MCF 10A (cell line): ENCODE results near the gene CADPS. TPM values are rescaled to one million over a fixed set of nuclear protein-coding genes. Genes with fewer than 3 reads are reported as not detected.

Experiments used
- BruUV-seq: library from RNA; stranded (reverse); fragments of 400-500 nt; replicated peaks from 2 replicates; lab custom pipeline; 2021; lab: Mats Ljungman, UMichigan
- CTCF ChIA-PET: fragments of 300-600 bp; sonication (Branson Sonifier 250); formaldehyde crosslinking; extraction: SDS; loops from one replicate; lab custom pipeline; 2021; ENCODE audit warnings: antibody characterized with exemption, inconsistent platforms; lab: Yijun Ruan, JAX
- POLR2A ChIA-PET: fragments of 300-600, 350-650 bp; sonication (Branson Sonifier 250); formaldehyde crosslinking; extraction: SDS; loops from one replicate; lab custom pipeline; 2020; ENCODE audit warnings: antibody characterized with exemption, inconsistent platforms; lab: Yijun Ruan, JAX
- DNase-seq: peaks from one replicate; pipeline ENCODE4 v3.0.0-alpha.2; 2018; ENCODE audit not compliant: unreplicated experiment
- H3K27ac Mint-ChIP-seq: one replicate; pipeline ENCODE4 v1.8.0; 2022; ENCODE audit warnings: mild to moderate bottlenecking, low read depth, mixed read lengths; ENCODE audit not compliant: unreplicated experiment
- H3K27me3 Mint-ChIP-seq: one replicate; pipeline ENCODE4 v1.8.0; 2022; ENCODE audit warnings: mixed read lengths; ENCODE audit not compliant: insufficient read depth, unreplicated experiment
- H3K36me3 Mint-ChIP-seq: one replicate; pipeline ENCODE4 v1.8.0; 2022; ENCODE audit warnings: mild to moderate bottlenecking, moderate library complexity, mixed read lengths; ENCODE audit not compliant: insufficient read depth, unreplicated experiment
- H3K4me1 Mint-ChIP-seq: one replicate; pipeline ENCODE4 v1.8.0; 2022; ENCODE audit warnings: mixed read lengths; ENCODE audit not compliant: insufficient read depth, unreplicated experiment
- H3K4me3 Mint-ChIP-seq: one replicate; pipeline ENCODE4 v1.8.0; 2022; ENCODE audit warnings: mild to moderate bottlenecking, moderate library complexity, mixed read lengths; ENCODE audit not compliant: unreplicated experiment
- H3K9me3 Mint-ChIP-seq: one replicate; pipeline ENCODE4 v1.8.0; 2022; ENCODE audit warnings: mixed read lengths; ENCODE audit not compliant: unreplicated experiment
- intact Hi-C: fragments of 100-400 bp; cut with micrococcal nuclease; formaldehyde crosslinking; loops from 2 replicates; pipeline ENCODE4 v1.14.1; 2022
- total RNA-seq: library from RNA; stranded (reverse); gene quantifications from 2 replicates; pipeline ENCODE4 v1.2.3, GENCODE V29; 2022
- TF ChIP-seq, protein P1 (sequence below): fragments of 200-600 bp; IDR thresholded peaks from one replicate; pipeline ENCODE4 v1.8.0; 2022; ENCODE audit warnings: antibody characterized with exemption, mild to moderate bottlenecking; ENCODE audit not compliant: unreplicated experiment

CADPS gene
- total RNA-seq, 1 experiment from 2014 or later = not detected

DNA sequence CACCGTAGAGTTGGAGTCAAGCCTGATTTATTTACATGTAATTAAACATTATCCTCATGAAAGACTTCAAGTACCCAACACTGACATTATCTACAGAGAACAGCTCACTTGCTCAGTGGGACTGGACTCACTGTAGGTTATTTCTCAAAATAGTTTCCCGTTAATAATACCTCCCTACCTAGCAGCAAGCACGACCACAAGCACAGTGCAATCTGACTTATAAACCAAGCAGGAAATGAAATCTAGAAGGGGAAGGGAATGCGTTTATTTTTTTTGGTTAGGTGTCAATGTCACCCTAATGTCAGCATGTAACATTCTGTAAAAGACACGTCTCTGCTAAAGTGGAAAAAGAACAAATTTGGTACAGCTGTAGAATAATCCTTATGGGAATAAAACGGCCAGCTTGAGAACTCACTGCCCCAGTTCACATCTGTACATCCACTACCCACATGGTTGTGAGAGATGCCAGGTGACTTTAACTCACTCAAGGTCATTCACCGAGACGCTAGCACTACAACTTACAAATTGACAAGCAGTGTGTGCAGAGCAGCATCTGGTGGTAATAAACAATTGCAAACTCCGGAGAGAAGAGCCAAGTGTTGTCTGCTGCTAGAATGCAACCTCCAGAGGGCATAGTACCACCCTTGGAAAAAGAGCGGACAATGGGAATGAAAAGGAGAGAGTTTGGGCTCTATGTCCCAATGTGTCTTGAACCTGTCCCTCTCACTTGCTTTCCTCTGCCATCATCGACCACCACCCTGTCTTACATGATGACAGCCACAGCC, 242.5 kb downstream of the CADPS start:
- H3K36me3 Mint-ChIP-seq = no peaks in the 10 kb centered on the region
- no peak overlapping the region for H3K4me3 Mint-ChIP-seq
- H3K27me3 Mint-ChIP-seq = no peaks in the 10 kb centered on the region
- TF ChIP-seq, protein P1, sequence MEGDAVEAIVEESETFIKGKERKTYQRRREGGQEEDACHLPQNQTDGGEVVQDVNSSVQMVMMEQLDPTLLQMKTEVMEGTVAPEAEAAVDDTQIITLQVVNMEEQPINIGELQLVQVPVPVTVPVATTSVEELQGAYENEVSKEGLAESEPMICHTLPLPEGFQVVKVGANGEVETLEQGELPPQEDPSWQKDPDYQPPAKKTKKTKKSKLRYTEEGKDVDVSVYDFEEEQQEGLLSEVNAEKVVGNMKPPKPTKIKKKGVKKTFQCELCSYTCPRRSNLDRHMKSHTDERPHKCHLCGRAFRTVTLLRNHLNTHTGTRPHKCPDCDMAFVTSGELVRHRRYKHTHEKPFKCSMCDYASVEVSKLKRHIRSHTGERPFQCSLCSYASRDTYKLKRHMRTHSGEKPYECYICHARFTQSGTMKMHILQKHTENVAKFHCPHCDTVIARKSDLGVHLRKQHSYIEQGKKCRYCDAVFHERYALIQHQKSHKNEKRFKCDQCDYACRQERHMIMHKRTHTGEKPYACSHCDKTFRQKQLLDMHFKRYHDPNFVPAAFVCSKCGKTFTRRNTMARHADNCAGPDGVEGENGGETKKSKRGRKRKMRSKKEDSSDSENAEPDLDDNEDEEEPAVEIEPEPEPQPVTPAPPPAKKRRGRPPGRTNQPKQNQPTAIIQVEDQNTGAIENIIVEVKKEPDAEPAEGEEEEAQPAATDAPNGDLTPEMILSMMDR = no peak
- BruUV-seq = no TSS peak
- no peak for DNase-seq
- ChIA-PET POLR2A (interaction anchor here (1.2 kb wide), 1 partner anchor 18 kb away, joined by 3 read pairs; no protein-coding TSS in a partner anchor), CTCF (interaction anchor here (1.1 to 2.2 kb wide), 3 partner anchors 10 to 600 kb away, joined by 4 to 11 read pairs (median 4); no protein-coding TSS in a partner anchor)
- H3K4me1 Mint-ChIP-seq = no peaks in the 10 kb centered on the region
- intact Hi-C loops = loop anchor here (10.0 kb wide), 1 partner anchor 298 kb away; no protein-coding TSS in a partner anchor
- no peaks in the 10 kb centered on the region for H3K9me3 Mint-ChIP-seq
- no peak overlapping the region for H3K27ac Mint-ChIP-seq

DNA sequence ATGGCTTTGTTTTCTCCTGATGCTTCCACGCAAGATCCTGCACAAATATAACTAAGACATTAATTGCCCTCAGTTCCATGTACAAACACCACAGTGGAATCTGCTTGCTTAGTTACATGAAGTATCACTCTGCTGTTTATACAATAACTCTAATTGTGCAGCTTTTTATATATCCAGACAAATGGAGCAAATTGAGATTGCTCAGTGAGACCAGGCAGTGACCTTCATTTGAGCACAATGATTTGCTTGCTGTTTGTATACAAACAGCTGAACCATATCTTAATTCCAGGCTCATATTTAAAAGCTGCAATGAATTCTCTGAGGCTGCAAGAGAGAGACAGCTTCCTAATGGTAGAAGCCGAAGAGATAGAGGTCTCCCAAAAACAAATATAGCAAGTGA, 243.7 kb downstream of the CADPS start:
- POLR2A ChIA-PET = interaction anchor here (1.2 kb wide), 1 partner anchor 16 kb away, joined by 3 read pairs; no protein-coding TSS in a partner anchor
- no peak for DNase-seq
- H3K36me3 Mint-ChIP-seq = no peaks in the 10 kb centered on the region
- no peaks in the 10 kb centered on the region for H3K27me3 Mint-ChIP-seq
- H3K4me1 Mint-ChIP-seq = no peaks in the 10 kb centered on the region
- BruUV-seq = no TSS peak
- H3K9me3 Mint-ChIP-seq = no peaks in the 10 kb centered on the region
- CTCF ChIA-PET = interaction anchor here (0.6 to 2.2 kb wide), 4 partner anchors 32 to 718 kb away, joined by 3 to 11 read pairs (median 4); no protein-coding TSS in a partner anchor
- H3K27ac Mint-ChIP-seq = no peak overlapping the region
- TF ChIP-seq, protein P1 = no peak
- intact Hi-C loops = loop anchor here (10.0 kb wide), 1 partner anchor 297 kb away; no protein-coding TSS in a partner anchor
- H3K4me3 Mint-ChIP-seq = no peak overlapping the region

DNA sequence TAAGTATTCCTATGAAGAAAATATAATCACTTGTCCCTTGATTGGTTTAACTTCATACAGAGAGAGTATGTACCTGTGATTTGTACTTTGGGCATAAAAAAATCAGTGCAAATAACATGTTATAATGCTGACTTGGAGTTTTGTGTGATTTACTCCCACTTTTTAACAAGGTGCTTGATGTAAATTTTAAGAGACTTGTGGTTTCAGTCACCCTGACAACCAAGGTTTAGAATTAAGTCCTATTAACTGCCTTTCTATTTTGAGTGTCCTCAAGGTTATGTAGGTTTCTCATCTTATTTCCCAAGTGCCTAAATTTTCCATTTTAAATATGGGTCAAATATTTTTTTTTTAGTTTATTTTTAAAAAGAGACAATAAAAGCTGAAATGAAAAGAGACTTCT, 244.6 kb downstream of the CADPS start:
- no TSS peak for BruUV-seq
- CTCF ChIA-PET = interaction anchor here (0.6 to 2.2 kb wide), 3 partner anchors 9 to 602 kb away, joined by 3 to 11 read pairs (median 3); no protein-coding TSS in a partner anchor
- no peak overlapping the region for H3K27ac Mint-ChIP-seq
- no peaks in the 10 kb centered on the region for H3K9me3 Mint-ChIP-seq
- TF ChIP-seq, protein P1 = no peak
- no peaks in the 10 kb centered on the region for H3K27me3 Mint-ChIP-seq
- intact Hi-C loops = loop anchor here (10.0 kb wide), 1 partner anchor 296 kb away; no protein-coding TSS in a partner anchor
- no peaks in the 10 kb centered on the region for H3K4me1 Mint-ChIP-seq
- no peak for DNase-seq
- POLR2A ChIA-PET = interaction anchor here (0.6 kb wide), 1 partner anchor 264 kb away, joined by 3 read pairs; no protein-coding TSS in a partner anchor
- H3K36me3 Mint-ChIP-seq = no peaks in the 10 kb centered on the region
- H3K4me3 Mint-ChIP-seq = no peak overlapping the region

DNA sequence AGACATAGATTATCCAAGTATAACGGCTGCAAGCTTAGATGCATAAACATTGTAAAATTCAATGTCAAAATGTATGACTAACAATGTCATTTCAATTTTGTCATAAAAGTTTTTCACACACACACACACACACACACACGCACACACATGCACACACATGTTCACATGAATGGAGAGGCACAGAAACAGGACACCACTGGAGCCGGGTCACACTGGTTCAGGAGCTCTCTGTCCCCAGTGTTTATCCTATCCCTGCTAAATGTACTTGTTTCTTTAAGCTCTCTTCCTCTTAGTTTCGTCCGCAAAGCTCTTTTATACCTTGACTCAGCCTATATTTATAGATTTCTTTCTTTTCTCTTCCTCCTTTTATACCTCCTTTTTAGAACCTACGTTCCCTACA, 249.9 kb downstream of the CADPS start:
- POLR2A ChIA-PET = interaction anchor here (0.7 kb wide), 1 partner anchor 38 kb away, joined by 4 read pairs; no protein-coding TSS in a partner anchor
- DNase-seq = no peak
- H3K36me3 Mint-ChIP-seq = no peaks in the 10 kb centered on the region
- TF ChIP-seq, protein P1 = no peak
- H3K4me1 Mint-ChIP-seq = no peaks in the 10 kb centered on the region
- H3K4me3 Mint-ChIP-seq = no peak overlapping the region
- no peaks in the 10 kb centered on the region for H3K9me3 Mint-ChIP-seq
- BruUV-seq = no TSS peak
- H3K27ac Mint-ChIP-seq = no peak overlapping the region
- CTCF ChIA-PET = interaction anchor here (0.7 to 5.1 kb wide), 9 partner anchors 15 to 725 kb away, joined by 3 to 74 read pairs (median 4); no protein-coding TSS in a partner anchor
- no peaks in the 10 kb centered on the region for H3K27me3 Mint-ChIP-seq
- intact Hi-C loops = no loop called here
